Activated CD4-positive, alpha-beta T cell treated with anti-CD3 and anti-CD28 coated beads, Interleukin-2, amount 50 U/mL, for 16 hours (primary cell): ENCODE data around the gene G3BP1.
"Not testable (repeated sequence)": the region's sequence is repeated elsewhere in the genome, so short reads cannot be mapped to it uniquely, and the experiment has no call there.

Experiments used
- DNase-seq: peaks from one replicate; pipeline ENCODE4 v3.0.0-alpha.2; 2020

The G3BP1 gene

DNA sequence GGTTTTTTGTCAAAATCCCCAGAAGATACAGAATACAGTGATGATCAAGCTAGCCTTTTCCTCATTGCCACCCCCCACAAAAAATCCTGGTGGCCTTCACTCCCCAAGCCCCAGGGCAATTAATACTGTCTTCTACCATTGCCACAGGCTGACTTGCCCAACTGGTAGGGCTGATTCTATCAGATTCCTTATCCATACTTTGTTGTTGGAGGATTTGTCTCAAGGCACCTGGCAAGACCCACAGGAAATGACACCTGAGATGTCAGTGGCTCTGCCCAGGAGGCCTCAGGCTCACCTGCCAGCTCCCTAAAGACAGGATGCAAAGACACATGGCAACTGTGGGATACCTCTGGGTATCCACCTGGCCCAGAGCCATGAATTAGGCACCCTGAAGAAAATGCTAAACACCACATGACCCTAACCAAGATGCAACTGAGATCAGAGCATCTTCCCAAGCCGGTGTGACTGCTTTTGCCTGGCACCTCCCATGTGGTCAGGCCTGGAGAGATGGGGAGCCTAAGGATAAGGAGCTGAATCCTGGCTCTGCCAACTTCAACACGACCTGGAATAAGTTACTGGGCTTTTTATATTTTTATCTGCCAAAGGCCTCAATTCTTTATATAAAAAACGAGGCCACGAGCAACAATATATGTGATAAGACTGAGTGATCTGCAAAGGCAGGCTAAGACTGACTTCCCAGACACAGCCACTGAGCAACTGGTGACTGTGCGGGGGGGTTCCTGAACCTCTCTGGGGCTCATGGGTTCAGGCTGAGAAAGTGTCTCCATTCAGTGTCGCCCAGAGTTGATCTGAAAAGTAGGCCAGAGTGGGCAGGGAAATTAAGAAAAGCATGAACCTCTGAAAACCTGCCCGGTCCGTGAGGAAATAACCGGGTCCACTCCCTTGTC lies 14.3 kb upstream of the G3BP1 start:
- DNase-seq: peak; percentile 11

DNA sequence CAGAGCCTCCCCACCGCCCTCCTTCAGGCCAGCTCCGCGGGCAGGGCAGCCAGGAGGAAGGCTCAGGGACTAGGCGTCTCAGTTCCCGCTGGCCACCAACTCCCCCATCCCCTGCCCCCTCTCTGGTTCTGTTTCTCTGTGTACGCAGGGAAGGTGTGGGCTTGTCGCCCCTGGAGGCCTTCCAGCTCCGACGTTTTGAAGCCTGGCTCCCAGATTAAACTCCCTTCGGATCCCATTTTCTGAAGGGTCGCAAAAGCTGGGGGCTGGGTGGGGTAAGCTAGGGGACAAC lies 13.7 kb upstream of the G3BP1 start:
- peak; percentile 8 for DNase-seq

DNA sequence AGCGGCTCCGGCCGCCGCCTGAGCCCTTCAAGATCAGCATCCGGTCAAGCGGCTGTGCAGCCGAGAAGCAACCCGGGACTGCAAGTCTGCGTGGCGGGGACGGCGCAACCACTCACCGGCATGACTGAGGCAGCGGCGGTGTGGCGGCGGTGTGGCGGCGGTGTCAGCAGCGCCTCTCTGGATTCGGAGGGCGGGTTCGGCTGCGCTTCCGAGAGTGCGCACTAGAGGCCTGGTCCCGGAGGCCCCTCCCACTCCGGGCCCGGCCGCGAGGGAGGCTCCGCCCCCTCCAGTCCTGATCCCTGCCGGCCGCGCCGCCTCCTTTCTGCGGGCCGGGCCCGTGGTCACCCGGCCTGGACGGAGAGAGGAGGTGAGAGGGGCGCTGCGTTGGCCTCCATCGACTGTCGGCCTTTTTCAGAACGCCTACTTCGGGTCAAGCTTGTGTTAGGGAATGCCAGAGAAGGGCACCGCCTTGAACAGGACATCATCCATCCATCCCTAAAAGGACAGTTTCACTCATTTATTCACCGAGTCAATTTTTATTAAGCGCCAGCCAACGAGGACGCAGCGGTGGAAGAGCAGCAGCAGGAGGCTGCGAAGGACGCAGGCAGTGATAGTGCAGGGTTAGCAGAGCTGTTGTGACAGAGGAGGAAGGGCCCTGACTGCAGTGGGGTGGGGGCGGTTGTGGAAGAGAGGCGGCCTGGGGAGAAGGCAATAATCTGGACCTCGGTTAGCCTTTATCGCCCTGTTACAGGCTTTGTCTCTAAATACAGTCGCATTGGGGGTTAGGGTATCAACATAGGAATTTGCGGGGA lies 13.1 kb upstream of the G3BP1 start, which contains the start of gene ATOX1:
Gene ATOX1, minus strand, starts transcription at position 202 of the 812 bp plus-strand sequence. Its CDS starts 80 bp downstream, at position 122.
- DNase-seq: peak; percentile 94

DNA sequence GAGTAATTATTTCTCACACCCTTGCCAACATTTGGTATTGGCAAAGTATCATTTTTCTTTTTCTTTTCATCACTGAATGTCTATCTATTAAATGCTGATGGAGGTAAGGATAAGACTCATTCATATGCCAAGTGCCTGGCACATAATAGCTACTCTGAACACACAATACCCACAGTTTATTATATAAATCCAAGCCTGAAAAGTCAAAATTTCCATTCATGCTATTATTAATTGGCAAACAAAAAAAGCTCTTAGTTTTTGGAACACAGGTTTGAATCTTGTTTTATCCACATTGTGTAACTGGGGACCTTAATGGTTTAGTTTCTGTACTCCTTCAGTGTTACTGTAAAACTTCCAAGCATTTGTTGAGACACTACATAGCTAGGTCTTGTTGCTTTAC lies 7.0 kb upstream of the G3BP1 start:
- no peak for DNase-seq

DNA sequence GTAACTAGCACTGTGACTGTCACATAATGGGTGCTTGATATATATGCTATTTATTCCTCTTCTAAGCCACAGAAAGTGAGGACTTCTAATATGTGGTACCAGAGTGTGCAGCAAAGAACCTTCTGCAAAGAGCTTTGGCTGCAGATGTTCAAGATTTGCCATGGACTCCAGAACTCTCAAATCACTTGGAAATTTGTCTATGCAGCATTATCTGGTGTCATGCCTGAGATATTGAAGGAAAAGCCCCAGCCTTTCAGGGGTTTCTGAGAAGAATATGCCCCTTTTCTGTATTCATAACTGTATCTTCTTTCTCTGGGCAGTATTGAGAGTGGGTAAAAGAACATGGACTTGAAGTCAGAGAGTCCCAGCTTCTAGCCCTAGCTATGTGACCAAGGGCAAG lies 4.8 kb upstream of the G3BP1 start:
- DNase-seq: no peak

DNA sequence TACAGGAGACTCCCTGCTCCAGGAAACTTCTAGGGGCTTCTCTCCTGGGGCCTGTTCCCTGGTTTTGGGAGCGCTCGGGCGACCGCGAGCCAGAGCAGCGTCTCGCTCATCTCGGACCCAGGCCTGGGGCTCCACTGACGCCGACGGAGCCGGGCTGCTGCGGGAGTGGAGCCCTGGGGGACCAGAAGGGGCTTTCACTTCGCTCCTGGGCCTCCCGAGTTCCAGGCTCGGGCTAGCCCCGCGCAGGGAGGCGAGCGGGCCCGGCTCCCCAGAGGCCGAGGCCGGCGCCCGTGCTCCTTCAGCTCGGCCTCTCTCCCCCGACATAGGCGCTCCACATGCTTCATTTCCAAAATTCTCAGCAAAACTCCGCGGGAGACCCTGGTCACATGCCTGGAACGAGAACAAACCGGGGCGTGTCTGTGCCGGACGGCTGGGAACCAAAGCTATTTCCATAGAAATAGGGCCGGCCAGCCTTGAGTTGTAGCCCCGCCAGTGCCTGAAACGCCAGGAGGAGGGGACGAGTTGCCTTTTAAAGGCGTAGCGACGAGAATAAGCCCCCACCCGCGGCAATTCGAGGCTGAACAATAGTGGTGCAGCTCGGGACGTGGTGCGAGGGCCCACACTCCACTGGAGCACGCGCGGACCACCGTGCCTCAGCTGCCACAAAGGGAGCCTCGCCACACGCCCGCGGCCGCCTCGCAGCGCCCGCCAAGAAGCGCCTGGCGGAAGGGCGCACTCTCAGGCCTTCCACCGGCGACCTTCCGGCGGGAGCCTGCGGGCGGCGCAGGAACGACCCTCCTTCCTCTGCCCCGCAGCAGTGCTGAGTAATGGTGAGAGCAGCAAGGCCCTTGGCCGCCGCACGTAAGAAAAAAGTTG lies 1.1 kb upstream of the G3BP1 start:
- no peak for DNase-seq

DNA sequence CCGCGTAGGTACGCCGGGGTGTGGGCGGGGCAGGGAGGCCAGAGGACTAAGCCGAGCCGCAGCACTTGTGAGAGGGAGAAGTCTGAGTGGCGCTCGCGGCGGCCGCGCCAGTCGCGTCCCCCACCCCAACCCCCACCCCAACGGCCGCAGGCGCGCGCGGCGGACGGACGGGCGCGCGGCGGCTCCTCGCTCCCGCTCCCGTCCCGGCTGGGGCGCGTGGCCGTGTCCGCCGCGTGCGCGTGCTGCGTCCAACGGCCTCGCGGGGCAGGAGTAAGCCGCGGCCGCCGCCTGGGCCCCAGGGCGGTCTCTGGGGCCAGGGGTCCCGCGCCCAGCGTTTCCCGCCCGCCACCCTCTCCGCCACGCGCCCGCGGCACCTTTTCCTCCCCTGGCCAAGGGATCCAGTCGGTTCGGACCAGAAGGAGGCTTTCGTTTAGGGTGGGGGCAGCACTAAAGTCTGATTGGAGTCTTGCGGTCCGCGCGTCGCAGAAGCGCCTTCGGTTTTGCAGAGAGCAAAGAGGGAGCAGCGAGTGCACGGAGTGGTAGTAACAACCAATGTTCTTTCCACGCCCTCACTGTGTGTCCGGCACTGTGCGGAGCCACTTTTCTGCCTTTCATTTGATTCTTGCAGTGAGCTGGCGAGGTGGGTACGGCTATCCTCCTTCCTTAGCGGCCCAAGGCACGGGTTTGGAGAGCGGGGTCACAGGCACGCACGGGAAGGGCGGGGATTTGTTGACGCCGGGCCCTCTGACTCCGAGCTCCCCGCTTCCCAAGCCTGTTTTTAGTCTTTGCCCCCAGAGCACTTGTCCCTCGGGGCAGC lies 483 bp downstream of the G3BP1 start:
- DNase-seq: peak; percentile 43

DNA sequence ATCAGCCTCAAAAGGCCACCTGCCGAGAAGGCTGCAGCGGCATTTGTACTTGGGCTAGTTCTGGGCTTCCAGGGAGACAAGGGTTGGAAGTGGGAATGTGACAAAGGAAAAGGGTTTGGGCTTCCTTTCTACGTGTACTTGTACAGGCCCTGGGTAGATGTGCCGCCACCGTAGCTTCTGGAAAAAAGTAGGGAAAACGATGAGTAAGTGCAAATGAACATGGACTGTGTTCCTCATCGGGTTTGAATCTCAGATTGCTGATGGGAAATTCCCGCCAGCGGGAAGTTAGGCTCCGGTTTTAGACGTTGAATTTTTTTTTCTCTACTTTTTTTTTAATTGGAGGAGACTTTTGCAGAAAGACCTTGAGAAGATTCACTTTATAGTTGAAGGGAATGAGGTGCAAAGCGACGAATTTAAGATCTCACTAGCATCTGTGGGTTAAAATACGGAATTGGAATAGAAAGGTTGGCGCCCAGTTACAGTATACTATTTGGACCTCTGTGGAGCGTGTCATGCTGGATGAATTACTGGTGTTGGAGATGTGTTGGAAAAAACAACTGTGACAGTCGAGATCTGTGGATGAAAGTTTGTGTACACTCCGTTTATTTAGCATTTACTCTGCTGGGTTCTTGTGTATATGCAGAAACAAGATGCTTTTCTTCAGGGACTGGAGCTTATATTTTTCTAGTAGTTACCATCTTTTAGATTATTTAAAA lies 1.2 kb downstream of the G3BP1 start:
- no peak for DNase-seq

DNA sequence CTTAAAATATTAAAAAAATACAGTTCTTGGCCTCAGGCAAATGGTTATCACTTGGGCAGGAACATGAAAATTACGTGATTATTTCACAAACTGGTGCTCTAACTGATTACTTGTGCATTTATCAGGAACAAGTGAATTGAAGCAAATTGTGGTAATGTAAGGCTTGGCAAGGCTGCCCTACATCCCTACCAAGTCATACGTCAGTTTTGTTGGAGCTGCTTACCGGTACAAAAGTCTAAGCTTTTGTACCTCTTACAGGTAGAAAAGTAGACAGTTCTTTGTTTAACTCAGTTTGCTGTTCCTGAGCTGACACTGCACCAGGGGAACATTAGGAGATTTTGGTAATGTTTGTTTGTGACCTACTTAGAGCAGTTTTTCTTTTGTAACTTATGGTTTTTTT lies 2.2 kb downstream of the G3BP1 start:
- no peak for DNase-seq

DNA sequence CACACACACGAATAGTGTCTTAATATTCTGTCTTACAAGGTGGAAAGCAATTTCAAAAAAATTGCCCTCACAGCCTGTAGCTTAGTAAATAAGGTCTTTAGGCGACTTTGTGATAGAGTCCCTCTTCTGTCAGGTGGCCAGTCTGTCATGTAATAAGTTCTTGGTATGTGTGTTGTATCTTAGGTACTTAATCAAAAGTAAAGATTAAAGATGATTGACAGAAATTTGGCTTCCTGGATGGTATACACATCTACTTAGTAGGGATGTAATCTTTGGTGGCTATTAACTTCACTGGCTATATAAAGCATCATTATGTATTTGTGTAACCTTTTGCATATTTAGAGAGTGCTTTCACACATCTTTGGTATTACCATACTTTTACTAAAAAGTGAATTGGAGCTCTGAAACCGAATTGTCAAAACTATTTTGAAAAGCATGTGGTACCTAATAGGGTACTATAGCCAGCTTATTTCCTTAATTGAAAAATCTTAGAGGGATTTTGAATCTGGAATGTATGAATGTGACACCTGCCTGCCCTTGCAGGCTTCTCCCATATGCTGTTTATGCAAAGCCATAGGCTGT lies 3.4 kb downstream of the G3BP1 start:
- no peak for DNase-seq

DNA sequence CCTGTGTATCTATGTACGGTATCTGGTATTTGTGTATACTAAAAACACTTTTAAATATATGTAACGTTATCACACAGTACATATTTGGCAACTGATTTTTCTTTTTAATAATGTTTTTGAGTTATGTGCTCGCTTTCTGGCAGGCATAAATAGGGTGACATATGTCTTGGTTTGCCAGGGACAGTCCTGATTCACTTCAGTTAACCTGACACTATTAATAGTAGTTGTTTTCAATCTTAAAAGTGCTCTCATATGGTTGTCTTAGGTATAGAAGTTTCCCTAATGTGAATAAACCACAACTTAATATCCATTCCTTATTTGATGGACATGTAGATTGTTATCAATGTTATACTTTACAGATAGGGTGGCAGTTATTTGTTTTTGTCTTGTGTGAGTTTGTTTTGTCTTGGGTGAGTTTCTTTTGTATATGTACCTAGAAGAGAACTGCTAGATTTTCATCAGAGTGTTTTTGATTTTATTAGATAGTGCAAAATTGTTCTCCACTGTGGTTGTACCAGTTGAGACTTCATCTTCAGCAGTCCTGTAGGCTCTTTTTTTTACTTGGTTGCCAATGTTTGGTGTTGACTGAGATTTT lies 7.9 kb downstream of the G3BP1 start:
- DNase-seq: no peak

DNA sequence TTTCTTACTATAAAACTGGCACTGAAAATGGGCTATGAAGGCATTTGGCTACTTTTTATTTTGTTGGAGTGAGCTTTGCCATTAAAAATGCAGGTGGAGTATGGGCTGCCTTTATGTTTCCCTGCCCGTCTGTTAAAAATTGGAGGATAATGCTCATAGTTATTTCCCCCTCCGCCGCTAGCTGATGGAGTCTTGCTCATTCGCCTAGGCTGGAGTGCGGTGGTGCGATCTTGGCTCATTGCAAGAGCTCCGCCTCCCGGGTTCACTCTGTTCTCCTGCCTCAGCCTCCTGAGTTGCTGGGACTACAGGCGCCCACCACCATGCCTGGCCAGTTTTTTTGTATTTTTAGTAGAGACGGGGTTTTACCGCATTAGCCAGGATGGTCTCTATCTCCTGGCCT lies 8.6 kb downstream of the G3BP1 start:
- DNase-seq: no peak

DNA sequence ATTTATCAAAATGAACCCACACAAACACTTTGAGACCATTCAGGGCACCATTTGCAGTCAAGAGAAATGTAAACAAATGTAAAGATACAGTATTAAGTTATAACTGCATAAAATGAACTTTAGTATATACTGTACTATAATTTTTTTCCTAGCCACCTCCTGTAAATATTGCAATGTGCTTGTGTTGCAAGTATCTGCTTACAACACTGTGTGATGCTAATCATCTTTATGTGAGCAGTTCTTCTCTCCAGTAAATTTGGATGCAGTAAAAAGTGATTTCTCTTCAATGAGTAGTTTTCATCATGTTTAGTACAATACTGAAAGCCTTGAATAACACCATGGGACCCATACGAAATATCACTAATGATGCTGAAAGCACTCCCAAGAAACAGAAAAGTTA lies 9.4 kb downstream of the G3BP1 start:
- no peak for DNase-seq

DNA sequence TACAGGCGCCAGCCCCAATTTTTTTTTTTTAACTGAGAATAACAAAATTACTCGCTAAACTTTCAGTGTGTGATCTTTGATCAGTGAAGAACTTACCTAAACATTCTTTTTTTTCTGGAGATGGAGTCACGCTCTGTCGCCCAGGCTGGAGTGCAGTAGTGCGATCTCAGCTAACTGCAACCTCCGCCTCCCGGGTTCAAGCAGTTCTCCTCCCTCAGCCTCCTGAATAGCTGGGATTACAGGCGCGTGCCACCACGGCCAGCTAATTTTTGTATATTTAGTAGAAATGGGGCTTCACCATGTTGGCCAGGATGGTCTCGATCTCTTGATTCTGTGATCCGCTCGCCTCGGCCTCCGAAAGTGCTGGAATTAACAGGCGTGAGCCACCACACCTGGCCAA lies 11.9 kb downstream of the G3BP1 start:
- not testable (repeated sequence) for DNase-seq

DNA sequence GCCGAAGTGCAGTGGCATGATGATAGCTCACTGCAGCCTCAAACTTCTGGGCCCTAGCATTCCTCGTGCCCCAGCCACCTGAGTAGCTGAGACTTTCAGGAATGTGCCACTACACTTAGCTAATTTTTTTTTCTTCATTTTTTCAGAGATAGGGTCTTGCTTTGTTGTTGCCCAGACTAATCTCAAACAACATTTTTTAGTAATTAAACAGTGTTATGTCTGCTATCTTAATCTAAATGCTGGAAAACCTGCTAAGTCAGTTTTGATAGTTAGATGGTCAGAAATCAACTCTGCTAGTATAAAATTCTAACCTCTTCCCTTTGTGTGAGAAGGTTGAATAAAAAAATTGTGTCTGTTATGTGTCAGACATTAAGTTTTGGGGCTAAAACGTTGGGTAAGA lies 12.4 kb downstream of the G3BP1 start:
- no peak for DNase-seq

DNA sequence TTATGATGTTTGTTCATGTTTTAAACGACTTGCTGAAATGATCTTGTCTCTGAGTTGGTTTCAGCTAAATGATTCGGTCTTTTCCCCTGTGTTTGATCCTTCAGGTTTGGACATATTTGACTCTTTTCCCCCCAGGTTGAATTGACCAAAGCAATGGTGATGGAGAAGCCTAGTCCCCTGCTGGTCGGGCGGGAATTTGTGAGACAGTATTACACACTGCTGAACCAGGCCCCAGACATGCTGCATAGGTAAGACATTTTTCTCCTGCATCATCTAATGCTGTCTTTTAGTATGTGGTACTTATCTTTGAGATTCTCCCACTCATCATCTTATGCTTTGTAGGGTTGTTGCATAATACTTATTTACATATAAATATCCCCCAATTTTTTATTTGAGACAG lies 14.7 kb downstream of the G3BP1 start:
- DNase-seq: no peak

DNA sequence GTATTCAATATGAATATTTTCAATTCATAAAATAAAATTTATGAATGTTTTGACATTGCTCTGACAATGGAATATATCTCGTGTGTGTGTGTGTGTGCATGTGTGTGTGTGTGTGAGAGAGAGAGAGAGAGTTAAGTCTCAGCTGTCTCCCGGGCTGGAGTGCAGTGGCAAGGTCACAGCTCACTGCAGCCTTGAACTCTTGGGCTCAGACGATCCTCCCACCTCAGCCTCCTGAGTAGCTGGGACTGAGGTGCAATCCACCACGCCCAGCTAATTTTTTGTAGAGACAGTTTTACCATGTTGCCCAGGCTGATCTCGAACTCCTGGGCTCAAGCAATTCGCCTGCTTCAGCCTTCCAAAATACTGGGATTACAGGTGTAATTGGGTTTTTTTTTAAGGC lies 16.1 kb downstream of the G3BP1 start:
- DNase-seq: no peak

DNA sequence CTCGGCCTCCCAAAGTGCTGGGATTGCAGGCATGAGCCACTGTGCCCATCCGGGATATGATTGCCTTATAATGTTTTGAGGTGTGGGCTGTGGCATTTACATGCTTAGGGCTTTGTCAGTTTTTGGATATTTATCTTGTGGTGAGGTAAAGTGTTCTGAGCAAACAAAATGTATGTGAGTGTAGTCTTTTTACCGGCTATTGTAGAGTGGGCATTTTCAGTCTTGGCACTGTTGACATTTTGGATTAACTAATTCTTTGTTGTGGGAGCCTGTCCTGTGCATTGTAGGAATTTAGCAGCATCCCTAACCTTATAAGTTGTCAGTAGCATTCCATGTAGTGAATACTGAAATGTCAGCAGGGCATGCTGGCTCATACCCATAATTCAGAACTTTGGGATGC lies 21.6 kb downstream of the G3BP1 start:
- no peak for DNase-seq

DNA sequence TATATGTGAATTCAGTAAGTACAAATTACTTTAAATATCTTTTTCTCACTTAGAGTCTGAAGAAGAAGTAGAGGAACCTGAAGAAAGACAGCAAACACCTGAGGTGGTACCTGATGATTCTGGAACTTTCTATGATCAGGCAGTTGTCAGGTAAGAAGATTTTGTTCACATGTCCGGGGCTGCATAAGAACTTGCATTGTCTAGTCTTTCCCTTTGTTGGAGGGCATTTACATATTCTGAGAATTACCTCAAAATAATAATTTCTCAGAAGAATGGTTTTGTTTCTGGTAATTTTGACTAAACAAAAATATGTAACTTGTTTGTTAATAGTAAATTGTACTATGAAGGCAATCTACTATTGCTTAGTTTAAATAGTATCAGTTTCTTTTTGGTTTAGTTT lies 23.7 kb downstream of the G3BP1 start:
- DNase-seq: no peak

DNA sequence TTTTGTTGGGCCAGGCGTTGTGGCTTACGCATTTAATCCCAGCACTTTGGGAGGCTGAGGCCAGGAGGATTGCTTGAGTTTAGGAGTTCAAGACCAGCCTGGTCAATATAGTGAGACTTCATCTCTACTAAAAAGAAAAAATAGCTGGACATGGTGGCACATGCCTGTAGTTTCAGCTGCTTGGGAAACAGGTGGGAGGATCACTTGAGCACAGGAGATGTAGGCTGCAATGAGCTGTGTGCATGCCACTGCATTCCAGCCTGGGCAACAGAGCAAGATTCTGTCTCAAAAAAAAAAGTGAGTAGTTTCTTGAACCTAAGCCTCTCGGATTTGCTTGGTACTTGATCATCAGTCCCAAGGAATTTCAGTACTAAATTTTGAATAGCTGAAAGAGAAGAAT lies 26.9 kb downstream of the G3BP1 start:
- DNase-seq: no peak

DNA sequence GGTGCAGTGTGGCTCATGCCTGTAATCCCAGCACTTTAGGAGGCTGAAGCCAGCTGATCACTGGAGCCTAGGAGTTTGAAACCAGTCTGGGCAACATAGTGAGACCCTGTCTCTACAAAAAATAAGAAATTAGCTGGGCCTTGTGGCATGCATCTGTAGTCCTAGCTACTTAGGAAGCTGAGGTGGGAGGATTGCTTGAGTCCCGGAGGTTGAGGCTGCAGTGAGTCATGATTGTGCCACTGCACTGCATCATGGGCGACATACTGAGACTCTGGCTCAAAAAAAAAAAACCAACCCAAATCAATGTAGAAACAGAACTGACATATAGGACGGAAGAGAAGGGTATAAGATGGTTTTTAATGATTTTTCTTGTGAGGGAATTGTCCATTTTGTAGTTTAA lies 27.7 kb downstream of the G3BP1 start:
- peak; percentile 27 for DNase-seq
